PFSK-1 (cell line): ENCODE measurements around the gene LSM4.

Experiments
- FOXP2 ChIP-seq: optimal IDR thresholded peaks from 2 replicates; pipeline ENCODE3; 2011; ENCODE audit warnings: borderline replicate concordance, control low read depth, inconsistent platforms; ENCODE audit not compliant: insufficient read depth; ENCODE audit errors: extremely low read length, extremely low read depth
- POLR2AphosphoS5 ChIP-seq: IDR thresholded peaks from 2 replicates; pipeline ENCODE4 v1.6.1; 2012; ENCODE audit warnings: low read depth, mild to moderate bottlenecking, control low read depth, low read length, moderate library complexity
- SIN3A ChIP-seq: IDR thresholded peaks from 2 replicates; pipeline ENCODE4 v1.6.1; 2012; ENCODE audit warnings: mild to moderate bottlenecking, low read length, moderate library complexity, borderline replicate concordance; ENCODE audit not compliant: insufficient read depth
- TAF1 ChIP-seq: IDR thresholded peaks from 2 replicates; pipeline ENCODE4 v1.6.1; 2012; ENCODE audit warnings: low read length, control low read depth, borderline replicate concordance; ENCODE audit not compliant: insufficient read depth
- TF ChIP-seq, protein P1 (sequence below), 2 experiments: IDR thresholded peaks; 2 replicates each; pipeline versions ENCODE4 v1.6.1 to v1.8.0; 2011 to 2012; ENCODE audit warnings: low read depth in 2 of 2, low read length in 2 of 2, control low read depth in 1 of 2, inconsistent platforms in 1 of 2, mild to moderate bottlenecking in 1 of 2, moderate library complexity in 1 of 2; ENCODE audit not compliant: insufficient read depth in 1 of 2

The LSM4 gene

DNA sequence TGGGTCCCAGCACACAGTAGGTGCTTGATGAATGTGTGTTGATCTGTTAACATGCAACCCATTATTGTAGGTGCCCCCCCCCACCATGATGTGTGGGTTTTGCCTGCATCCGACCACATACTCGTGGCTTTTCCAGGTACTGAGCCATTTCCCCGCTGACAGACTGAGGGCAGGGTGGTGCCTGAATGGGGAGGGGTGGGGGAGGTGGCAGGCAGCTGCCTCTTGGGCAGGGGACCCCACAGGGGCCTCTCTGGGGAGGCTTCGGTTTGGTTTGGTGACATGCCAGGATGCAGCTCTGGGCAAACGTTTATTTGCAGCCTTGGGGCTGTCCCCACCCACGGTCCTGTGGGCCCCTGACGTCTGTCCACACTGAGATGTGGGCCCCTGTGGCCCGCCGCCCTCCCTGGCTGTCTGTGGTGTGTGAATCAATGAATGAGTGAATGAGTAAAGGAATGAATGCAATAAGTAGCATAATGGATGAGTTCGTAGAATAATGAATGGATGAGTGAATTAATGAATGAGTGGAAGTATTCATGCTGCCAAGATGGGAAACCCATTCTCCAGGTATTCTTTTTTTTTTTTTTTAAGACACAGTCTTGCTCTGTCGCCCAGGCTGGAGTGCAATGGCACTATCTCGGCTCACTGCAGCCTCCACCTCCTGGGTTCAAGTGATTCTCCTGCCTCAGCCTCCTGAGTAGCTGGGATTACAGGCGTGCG is 32.4 kb downstream of the LSM4 start:
- TF ChIP-seq SIN3A (no peak), POLR2AphosphoS5 (no peak), FOXP2 (no peak), TAF1 (no peak)
- TF ChIP-seq, protein P1, sequence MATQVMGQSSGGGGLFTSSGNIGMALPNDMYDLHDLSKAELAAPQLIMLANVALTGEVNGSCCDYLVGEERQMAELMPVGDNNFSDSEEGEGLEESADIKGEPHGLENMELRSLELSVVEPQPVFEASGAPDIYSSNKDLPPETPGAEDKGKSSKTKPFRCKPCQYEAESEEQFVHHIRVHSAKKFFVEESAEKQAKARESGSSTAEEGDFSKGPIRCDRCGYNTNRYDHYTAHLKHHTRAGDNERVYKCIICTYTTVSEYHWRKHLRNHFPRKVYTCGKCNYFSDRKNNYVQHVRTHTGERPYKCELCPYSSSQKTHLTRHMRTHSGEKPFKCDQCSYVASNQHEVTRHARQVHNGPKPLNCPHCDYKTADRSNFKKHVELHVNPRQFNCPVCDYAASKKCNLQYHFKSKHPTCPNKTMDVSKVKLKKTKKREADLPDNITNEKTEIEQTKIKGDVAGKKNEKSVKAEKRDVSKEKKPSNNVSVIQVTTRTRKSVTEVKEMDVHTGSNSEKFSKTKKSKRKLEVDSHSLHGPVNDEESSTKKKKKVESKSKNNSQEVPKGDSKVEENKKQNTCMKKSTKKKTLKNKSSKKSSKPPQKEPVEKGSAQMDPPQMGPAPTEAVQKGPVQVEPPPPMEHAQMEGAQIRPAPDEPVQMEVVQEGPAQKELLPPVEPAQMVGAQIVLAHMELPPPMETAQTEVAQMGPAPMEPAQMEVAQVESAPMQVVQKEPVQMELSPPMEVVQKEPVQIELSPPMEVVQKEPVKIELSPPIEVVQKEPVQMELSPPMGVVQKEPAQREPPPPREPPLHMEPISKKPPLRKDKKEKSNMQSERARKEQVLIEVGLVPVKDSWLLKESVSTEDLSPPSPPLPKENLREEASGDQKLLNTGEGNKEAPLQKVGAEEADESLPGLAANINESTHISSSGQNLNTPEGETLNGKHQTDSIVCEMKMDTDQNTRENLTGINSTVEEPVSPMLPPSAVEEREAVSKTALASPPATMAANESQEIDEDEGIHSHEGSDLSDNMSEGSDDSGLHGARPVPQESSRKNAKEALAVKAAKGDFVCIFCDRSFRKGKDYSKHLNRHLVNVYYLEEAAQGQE (IDR thresholded peaks at IDR 0.05; ENCODE audit: insufficient read depth in 1 of 2, low read depth in 2 of 2, low read length in 2 of 2) = no peak

DNA sequence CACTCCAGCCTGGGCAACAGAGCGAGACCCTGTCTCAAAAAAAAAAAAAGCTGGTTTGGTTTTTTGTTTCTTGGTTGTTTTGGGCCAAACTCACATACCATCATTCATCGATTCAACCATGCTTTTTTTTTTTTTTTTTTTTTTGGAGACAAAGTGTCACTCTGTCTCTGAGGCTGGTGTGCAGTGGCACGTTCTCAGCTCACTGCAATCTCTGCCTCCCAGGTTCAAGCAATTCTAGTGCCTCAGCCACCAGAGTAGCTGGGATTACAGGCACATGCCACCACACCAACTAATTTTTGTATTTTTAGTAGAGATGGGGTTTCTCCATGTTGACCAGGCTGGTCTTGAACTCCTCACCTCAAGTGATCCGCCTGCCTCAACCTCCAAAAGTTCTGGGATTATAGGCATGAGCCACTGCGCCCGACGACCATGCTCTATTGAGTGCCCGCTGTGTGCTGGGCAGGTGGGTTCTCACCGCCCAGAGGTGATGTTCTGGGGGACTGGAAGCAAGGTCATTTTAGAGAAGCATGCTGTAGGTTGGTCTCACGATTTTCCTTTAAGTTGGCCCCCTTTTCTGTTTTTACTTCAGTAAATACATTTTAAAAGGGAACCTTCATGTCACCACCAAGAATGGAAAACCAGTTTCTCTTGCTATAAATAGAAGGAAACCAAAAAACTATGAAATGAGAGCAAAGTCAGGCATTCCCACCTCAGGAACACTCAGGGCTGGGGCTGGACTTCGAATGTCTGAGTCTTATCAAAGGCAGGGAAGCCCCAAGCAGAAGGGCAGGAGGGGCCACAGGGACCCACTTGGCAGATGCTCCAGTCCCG is 33.2 kb downstream of the LSM4 start:
- TF ChIP-seq, protein P1 (IDR thresholded peaks at IDR 0.05; ENCODE audit: insufficient read depth in 1 of 2, low read depth in 2 of 2, low read length in 2 of 2) = no peak
- TF ChIP-seq TAF1 = no peak
- no peak for TF ChIP-seq POLR2AphosphoS5
- no peak for TF ChIP-seq SIN3A
- TF ChIP-seq FOXP2 = no peak

DNA sequence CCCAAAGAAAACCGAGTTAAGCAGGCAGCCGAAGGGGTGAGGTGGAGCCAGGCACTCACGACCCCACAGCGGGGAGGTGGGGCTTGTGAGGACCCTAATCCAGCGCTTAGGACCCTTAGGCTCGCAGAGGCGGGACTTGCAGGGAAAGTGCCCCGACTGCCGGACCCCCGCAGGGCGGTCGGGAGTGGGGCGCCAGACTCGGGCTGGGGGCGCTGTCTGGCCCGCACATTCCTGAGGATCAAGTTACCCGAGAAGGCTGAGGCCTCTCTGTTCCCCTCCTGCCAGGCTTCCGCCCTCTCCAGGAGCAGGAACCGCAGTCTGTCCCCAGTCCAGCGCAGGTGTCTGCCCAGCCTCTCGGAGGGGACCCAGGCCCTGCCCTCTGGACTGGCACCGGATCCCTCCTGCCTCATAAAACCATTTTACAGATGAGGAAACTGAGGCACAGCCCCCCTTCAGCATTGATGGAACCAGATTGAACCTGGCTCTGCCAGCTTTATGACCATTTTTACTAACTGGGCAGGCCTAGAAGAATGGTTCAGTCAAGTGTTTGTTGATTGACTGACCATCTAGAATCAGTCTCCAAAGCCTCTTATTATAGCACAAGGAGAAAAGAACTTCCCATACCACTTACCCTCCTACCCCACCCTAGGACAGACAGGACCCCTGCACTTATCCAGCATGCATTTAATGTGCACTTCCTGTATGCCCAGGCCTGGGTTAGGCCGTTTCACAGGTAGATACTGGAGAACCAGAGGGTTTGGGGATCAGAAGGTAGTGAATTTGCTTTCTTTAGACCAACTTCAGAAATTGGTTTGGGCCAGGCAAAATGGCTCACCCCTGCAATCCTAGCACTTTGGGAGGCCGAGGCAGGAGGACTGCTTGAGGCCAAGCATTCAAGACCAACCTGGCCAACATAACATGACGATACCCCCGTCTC is 34.8 kb downstream of the LSM4 start:
- TF ChIP-seq, protein P1 (IDR thresholded peaks at IDR 0.05; ENCODE audit: insufficient read depth in 1 of 2, low read depth in 2 of 2, low read length in 2 of 2) = no peak
- TF ChIP-seq FOXP2 (no peak), TAF1 (no peak), SIN3A (no peak)

DNA sequence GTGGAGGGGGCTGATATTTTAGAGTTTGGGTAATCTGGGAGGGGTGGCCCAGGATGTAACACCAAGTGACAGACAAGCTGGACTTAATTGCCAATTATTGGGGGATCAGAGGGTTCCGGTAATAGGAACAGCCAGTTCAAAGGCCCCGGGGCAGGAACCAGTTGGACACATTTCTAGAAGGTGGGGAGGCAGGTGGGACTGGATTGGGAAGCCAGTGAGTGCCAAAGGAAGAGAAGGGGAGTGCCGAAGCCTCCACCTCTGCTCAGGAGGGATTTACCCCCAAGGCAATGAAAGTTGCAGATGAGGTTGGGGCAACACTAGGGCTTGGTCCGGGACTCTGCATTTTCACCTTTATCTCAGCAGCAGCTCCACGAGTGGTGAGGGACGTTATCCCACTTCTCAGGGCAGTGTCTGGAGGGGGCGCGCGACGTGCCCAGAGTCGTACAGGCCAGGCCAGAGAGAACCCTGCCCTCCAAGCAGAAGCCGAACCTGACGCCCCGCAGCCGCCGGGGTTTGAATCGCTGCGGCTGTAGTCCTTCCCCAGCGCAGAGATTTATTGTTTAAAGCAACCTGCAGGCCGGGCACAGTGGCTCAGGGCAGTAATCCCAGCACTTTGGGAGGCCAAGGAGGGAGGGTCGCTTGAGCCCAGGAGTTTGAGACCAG is 35.8 kb downstream of the LSM4 start:
- TF ChIP-seq, protein P1 (IDR thresholded peaks at IDR 0.05; ENCODE audit: insufficient read depth in 1 of 2, low read depth in 2 of 2, low read length in 2 of 2) = no peak
- TF ChIP-seq FOXP2 = no peak
- TF ChIP-seq SIN3A = no peak
- TF ChIP-seq TAF1 = no peak
- no peak for TF ChIP-seq POLR2AphosphoS5
